ENCODE measurements around the gene ENTPD7.

ENTPD7 gene

DNA sequence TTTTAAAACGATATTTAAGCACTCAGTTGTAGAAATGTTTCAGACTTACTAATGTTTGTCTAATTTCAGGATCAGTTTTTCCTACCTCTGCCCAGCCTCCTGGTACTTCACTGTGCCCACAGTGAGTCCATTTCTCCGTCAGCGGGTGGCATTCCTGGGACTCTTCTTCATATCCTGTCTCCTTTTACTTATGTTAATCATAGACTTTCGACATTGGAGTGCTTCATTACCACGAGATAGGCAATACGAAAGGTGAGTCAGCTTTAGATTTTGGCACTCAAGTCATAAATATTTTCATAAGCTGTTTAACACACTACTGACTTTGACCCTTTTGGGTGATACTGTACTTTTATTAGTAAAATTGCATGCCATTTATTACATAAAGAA, 2.1 kb downstream of the ENTPD7 start:
- H3K4me3 ChIP-seq (replicated peaks; ENCODE audit: low read depth, low read length), result no peak overlapping the region
- H3K27me3 ChIP-seq (replicated peaks; ENCODE audit: control insufficient read depth, insufficient read depth, low read length), result no peaks in the 10 kb centered on the region
- peaks cover 1% of the 10 kb centered on the region for H3K36me3 ChIP-seq (ENCODE audit: control insufficient read depth, insufficient read depth, low read length)
- DNase-seq (ENCODE audit: extremely low read depth, insufficient read length), result no peak
- TF ChIP-seq, protein P1, sequence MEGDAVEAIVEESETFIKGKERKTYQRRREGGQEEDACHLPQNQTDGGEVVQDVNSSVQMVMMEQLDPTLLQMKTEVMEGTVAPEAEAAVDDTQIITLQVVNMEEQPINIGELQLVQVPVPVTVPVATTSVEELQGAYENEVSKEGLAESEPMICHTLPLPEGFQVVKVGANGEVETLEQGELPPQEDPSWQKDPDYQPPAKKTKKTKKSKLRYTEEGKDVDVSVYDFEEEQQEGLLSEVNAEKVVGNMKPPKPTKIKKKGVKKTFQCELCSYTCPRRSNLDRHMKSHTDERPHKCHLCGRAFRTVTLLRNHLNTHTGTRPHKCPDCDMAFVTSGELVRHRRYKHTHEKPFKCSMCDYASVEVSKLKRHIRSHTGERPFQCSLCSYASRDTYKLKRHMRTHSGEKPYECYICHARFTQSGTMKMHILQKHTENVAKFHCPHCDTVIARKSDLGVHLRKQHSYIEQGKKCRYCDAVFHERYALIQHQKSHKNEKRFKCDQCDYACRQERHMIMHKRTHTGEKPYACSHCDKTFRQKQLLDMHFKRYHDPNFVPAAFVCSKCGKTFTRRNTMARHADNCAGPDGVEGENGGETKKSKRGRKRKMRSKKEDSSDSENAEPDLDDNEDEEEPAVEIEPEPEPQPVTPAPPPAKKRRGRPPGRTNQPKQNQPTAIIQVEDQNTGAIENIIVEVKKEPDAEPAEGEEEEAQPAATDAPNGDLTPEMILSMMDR (IDR thresholded peaks at IDR 0.05; ENCODE audit: insufficient read depth, low read length, poor library complexity, severe bottlenecking), result no peak

DNA sequence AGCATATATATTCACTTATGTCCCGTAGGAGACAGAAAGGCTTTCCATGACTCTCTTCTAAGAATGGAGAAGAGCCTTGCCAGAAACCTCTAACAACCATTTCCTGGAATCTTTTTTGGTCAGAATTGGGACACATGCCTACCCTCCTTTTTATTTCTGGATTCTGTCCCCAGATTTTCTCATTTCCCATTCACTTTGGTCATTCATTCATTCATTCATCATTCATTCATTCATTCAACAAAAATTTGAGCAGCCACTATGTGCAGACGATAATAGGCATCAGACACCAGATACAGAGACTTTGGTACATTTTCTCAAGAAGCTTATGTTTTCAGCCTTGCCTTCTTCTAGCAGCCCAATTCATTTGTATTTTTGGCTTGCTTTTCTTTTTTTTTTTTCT, 6.0 kb downstream of the ENTPD7 start:
- DNase-seq (ENCODE audit: extremely low read depth, insufficient read length), result no peak
- TF ChIP-seq, protein P1 (IDR thresholded peaks at IDR 0.05; ENCODE audit: insufficient read depth, low read length, poor library complexity, severe bottlenecking), result no peak
- H3K4me3 ChIP-seq (replicated peaks; ENCODE audit: low read depth, low read length), result no peak overlapping the region
- H3K36me3 ChIP-seq (ENCODE audit: control insufficient read depth, insufficient read depth, low read length), result peaks cover 1% of the 10 kb centered on the region
- no peaks in the 10 kb centered on the region for H3K27me3 ChIP-seq (replicated peaks; ENCODE audit: control insufficient read depth, insufficient read depth, low read length)

DNA sequence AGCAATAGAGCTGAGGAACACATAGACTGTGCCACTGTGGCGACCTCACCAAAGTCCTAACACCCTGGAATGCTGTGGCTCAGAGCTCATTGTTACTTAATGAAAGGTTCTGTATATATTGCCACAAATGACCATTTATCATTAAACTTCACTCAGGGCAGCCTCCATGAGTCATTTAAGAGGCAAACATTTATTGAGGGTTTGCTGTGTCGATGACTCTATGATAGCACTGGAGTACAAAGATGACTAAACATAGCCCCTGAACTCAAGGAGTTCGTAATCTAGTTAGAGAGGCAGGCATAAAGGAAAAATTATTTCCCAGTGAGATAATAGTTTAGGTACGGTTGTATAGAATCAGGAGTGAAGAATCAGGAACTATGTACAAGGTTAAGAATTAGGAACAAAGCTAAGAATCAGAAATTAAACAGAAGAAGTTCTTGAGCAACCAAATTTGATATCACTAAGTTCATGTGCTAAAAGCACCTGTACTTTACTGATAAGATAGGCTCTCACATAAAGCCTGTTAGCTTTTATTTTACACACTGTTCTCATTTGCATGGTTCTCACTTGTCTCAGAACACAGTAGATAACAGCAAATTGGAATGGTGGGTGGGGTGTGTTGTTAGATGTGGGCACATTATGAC, 7.9 kb downstream of the ENTPD7 start:
- Histone ChIP-seq H3K27me3 (replicated peaks; ENCODE audit: control insufficient read depth, insufficient read depth, low read length) (no peaks in the 10 kb centered on the region), H3K36me3 (ENCODE audit: control insufficient read depth, insufficient read depth, low read length) (peaks cover 1% of the 10 kb centered on the region), H3K4me3 (replicated peaks; ENCODE audit: low read depth, low read length) (no peak overlapping the region)
- TF ChIP-seq, protein P1 (IDR thresholded peaks at IDR 0.05; ENCODE audit: insufficient read depth, low read length, poor library complexity, severe bottlenecking), result no peak
- DNase-seq (ENCODE audit: extremely low read depth, insufficient read length), result no peak

DNA sequence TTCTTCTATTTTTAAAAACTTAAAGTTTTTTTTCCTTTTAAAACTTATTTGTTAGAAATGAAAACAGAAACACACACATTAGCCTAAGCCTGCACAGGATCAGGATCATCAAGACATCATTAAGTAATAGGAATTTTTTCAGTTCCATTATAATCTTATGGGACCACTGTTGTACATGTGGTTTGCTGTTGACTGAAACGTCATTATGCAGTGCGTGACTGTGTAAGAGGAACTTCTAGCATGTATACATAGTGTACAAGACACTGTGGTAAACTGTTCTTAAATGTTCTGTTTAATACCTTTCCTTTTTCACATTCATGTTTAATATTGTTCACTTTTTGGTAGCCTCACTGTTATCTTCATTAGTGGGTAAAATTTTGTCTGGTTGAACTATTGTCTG, 12.1 kb downstream of the ENTPD7 start:
- Histone ChIP-seq H3K36me3 (ENCODE audit: control insufficient read depth, insufficient read depth, low read length) (no peaks in the 10 kb centered on the region), H3K27me3 (replicated peaks; ENCODE audit: control insufficient read depth, insufficient read depth, low read length) (no peaks in the 10 kb centered on the region), H3K4me3 (replicated peaks; ENCODE audit: low read depth, low read length) (no peak overlapping the region)
- DNase-seq (ENCODE audit: extremely low read depth, insufficient read length), result no peak
- TF ChIP-seq, protein P1 (IDR thresholded peaks at IDR 0.05; ENCODE audit: insufficient read depth, low read length, poor library complexity, severe bottlenecking), result no peak

DNA sequence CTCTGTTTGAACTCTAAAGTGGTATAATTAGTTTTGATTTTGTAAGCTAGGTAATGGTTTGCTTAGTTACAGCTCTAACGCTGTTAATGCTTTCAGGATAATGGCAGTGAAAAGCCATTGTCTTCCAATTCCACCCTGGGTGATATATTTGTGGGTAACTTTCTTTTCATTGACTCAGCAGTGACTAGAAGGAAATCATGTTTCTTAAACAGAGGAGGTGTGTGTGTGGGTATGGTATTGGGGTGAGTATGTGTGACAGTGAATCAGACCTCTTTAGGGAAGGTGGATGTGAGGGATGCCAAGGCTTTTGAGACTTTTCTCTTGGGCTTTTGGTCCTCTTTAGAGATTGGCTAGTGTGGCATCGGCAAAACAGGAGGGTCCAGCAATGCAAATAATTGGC, 13.6 kb downstream of the ENTPD7 start:
- TF ChIP-seq, protein P1 (IDR thresholded peaks at IDR 0.05; ENCODE audit: insufficient read depth, low read length, poor library complexity, severe bottlenecking), result no peak
- no peaks in the 10 kb centered on the region for H3K36me3 ChIP-seq (ENCODE audit: control insufficient read depth, insufficient read depth, low read length)
- H3K27me3 ChIP-seq (replicated peaks; ENCODE audit: control insufficient read depth, insufficient read depth, low read length), result no peaks in the 10 kb centered on the region
- DNase-seq (ENCODE audit: extremely low read depth, insufficient read length), result no peak
- no peak overlapping the region for H3K4me3 ChIP-seq (replicated peaks; ENCODE audit: low read depth, low read length)

DNA sequence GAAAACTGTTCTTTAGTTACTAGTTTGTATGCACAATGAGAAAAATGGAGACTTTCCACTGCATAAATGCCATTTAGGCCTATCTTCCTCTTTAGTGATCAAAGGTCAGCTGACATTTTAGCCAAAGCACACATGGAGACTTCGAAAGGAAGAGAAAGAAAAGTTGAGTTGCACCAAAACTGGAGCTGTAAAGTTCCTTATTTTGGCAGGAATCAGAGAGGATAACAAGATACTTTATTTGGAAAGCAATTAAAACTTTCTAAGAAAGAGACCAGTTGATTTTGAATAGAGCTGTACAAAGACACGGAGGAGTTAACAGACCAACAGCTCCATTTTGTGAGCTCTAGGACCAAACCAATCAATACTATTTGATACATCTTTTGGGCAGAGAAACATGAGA, 14.2 kb downstream of the ENTPD7 start:
- Histone ChIP-seq H3K27me3 (replicated peaks; ENCODE audit: control insufficient read depth, insufficient read depth, low read length) (no peaks in the 10 kb centered on the region), H3K4me3 (replicated peaks; ENCODE audit: low read depth, low read length) (no peak overlapping the region), H3K36me3 (ENCODE audit: control insufficient read depth, insufficient read depth, low read length) (no peaks in the 10 kb centered on the region)
- TF ChIP-seq, protein P1 (IDR thresholded peaks at IDR 0.05; ENCODE audit: insufficient read depth, low read length, poor library complexity, severe bottlenecking), result no peak
- DNase-seq (ENCODE audit: extremely low read depth, insufficient read length), result no peak
